ENCODE results near the gene TNNT2. TPM values are rescaled to one million over a fixed set of nuclear protein-coding genes. Genes with fewer than 3 reads are reported as not detected.

TNNT2 gene
- total and polyA plus RNA-seq, 2 of the 8 experiments (the other 6 are each of a cell fraction or from before 2014, with no cell fraction given), result 3.1 to 21.0 TPM

- Histone ChIP-seq H3K56ac (replicated peaks; ENCODE audit: insufficient read length, low read depth, low read length) (no peak within 1 kb of the TSS), H3K14ac (ENCODE audit: insufficient read length) (no peak within 1 kb of the TSS), H4K5ac (ENCODE audit: insufficient read length, low read depth, low read length) (peak within 1 kb of the TSS; percentile 34), H3K4me1 (replicated peaks in 1 of 4; ENCODE audit: control insufficient read depth in 3 of 4, insufficient read depth in 4 of 4, low read length in 3 of 4) (peaks cover 7 to 29% (median 18%) of the 10 kb centered on the region in 4 experiments), H2BK15ac (ENCODE audit: low read length) (peak within 1 kb of the TSS; percentile 48; the same call in 1 of the 2 replicates), H3K4me3 (ENCODE audit: extremely low read depth in 1 of 4, insufficient read depth in 2 of 4, low read depth in 3 of 4, low read length in 4 of 4) (peak within 1 kb of the TSS; percentile 51 to 74 (median 60)), H3K79me1 (ENCODE audit: low read depth, low read length) (peaks cover 2% of the 10 kb centered on the region), H2AK5ac (ENCODE audit: low read depth, low read length) (peak within 1 kb of the TSS; percentile 1; the same call in 1 of the 2 replicates), H3K9ac (replicated peaks in 1 of 4; ENCODE audit: extremely low read depth in 1 of 4, low read depth in 3 of 4, low read length in 3 of 4) (peak within 1 kb of the TSS; percentile 59 to 74 (median 65)), H3K36me3 (ENCODE audit: control insufficient read depth in 2 of 4, insufficient read depth in 4 of 4, low read length in 3 of 4) (no peaks in the 10 kb centered on the region), H3K23me2 (ENCODE audit: low read depth, low read length) (peaks cover 5% of the 10 kb centered on the region; the same call in 1 of the 2 replicates), H2AFZ (ENCODE audit: low read length) (peak within 1 kb of the TSS; percentile 42; the same call in 1 of the 2 replicates), H3K4ac (replicated peaks; ENCODE audit: insufficient read length, low read depth, low read length) (peak within 1 kb of the TSS; percentile 30), H2BK12ac (ENCODE audit: low read depth, low read length) (peak within 1 kb of the TSS; percentile 44; the same call in 1 of the 2 replicates), H4K91ac (replicated peaks; ENCODE audit: insufficient read length, low read length) (peak within 1 kb of the TSS; percentile 38), H3K4me2 (ENCODE audit: insufficient read depth in 1 of 2, low read depth in 2 of 2, low read length in 2 of 2) (peak within 1 kb of the TSS; percentile 74 to 80), H3K9me3 (ENCODE audit: insufficient read depth in 2 of 2, low read depth in 1 of 2, low read length in 1 of 2) (no peaks in the 10 kb centered on the region), H4K20me1 (replicated peaks in 1 of 2; ENCODE audit: control insufficient read depth in 1 of 2, insufficient read depth in 2 of 2, low read length in 2 of 2) (peaks cover 0 to 3% of the 10 kb centered on the region in 2 experiments), H2BK5ac (ENCODE audit: low read depth, low read length) (peak within 1 kb of the TSS; percentile 75; the same call in 1 of the 2 replicates), H2BK120ac (replicated peaks; ENCODE audit: low read depth, low read length) (peak within 1 kb of the TSS; percentile 3), H3K79me2 (ENCODE audit: control insufficient read depth in 1 of 2, insufficient read depth in 2 of 2, low read length in 2 of 2) (peaks cover 0 to 3% of the 10 kb centered on the region in 2 experiments; a peak in 1 of 4 replicates), H3K18ac (ENCODE audit: extremely low read depth, low read length) (peak within 1 kb of the TSS; percentile 60), H4K8ac (ENCODE audit: extremely low read depth, insufficient read depth, low read length) (peak within 1 kb of the TSS; percentile 90), H2BK20ac (ENCODE audit: low read length) (0 out of 2 replicates have a peak within 1 kb of the TSS, but pooled peaks have one; percentile 1), H3K23ac (ENCODE audit: insufficient read length) (no peak within 1 kb of the TSS), H3K27me3 (replicated peaks in 1 of 4; ENCODE audit: control insufficient read depth in 3 of 4, extremely low read depth in 1 of 4, insufficient read depth in 3 of 4, low read length in 3 of 4) (peaks cover 0 to 12% (median 2%) of the 10 kb centered on the region in 4 experiments; a peak in 5 of 7 replicates), H3K27ac (ENCODE audit: low read depth, low read length) (no peak within 1 kb of the TSS)
- 4% methylated on average over 10 of the region's 25 CpGs; no CpG with 5 or more reads in 1 of the 2 experiments for WGBS, 2 experiments (ENCODE audit: extremely low coverage in 1 of 2, insufficient coverage in 1 of 2, insufficient read length in 1 of 2, insufficient replicate concordance in 2 of 2, low coverage in 1 of 2, low lambda C conversion rate in 2 of 2, missing lambda C conversion rate in 1 of 2)
- ChIA-PET POLR2A (ENCODE audit: partially characterized antibody) (interaction anchor here (1.0 to 2.2 kb wide), 4 partner anchors 11 to 44 kb away, joined by 5 to 13 read pairs (median 6); no protein-coding TSS in a partner anchor), CTCF (ENCODE audit: partially characterized antibody) (interaction anchor here (1.2 to 14.7 kb wide), 3 partner anchors 11 to 43 kb away, joined by 3 to 371 read pairs (median 28); partner anchors contain the start of gene TNNT2)
- peak; percentile 81 for TF ChIP-seq MAX (IDR thresholded peaks at IDR 0.05)
- TF ChIP-seq CBX5 (IDR thresholded peaks at IDR 0.05; ENCODE audit: low read depth, low read length), result no peak
- DNase-seq (ENCODE audit: low read depth in 1 of 2, low spot score in 2 of 2), result no peak
- no peak for FAIRE-seq
Observed at GRCh38 chr1:201399018-201399351, 21.5 kb upstream of the TNNT2 start, which contains the start of gene LAD1. LAD1 (minus strand) TSS chr1:201399324; CDS start chr1:201399306, 18 bp downstream.

Measured in H1 (cell line).